Measurements from ENCODE around the gene PRKRIP1.

Gene PRKRIP1

DNA sequence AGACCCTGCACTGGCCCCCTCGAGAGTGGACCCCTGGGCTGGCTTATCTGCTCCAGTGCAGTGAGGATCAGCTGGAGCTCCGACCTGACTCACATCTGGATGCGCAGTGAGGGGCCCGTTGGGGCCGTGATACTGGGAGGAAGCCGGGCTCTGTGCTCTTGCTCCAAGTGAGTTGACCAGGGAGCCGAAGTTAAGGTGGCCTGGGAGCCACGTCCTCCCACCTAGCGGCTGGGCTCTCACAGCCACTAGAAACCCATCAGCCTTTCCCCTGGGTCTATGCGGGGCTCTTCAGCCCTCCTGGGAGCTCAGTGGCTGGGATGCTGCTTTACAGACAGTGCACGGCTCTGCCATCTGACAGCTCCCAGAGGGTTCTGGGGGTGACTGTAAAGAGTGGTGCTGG is 59.4 kb downstream of the PRKRIP1 start:
- H3K4me3 ChIP-seq (ENCODE audit: low read length) = no peak overlapping the region
- H4K20me1 ChIP-seq (ENCODE audit: control insufficient read depth, insufficient read depth, low read depth, low read length) = peaks cover 10% of the 10 kb centered on the region; the same call in 1 of the 2 replicates
- H3K27me3 ChIP-seq (ENCODE audit: control insufficient read depth, low read length) = no peaks in the 10 kb centered on the region
- H3K36me3 ChIP-seq (ENCODE audit: control insufficient read depth, low read length) = peaks cover 31% of the 10 kb centered on the region
- no peaks in the 10 kb centered on the region for H3K9me2 ChIP-seq (replicated peaks; ENCODE audit: control insufficient read depth, low read length)
- TF ChIP-seq EZH2phosphoT487 (IDR thresholded peaks at IDR 0.05; ENCODE audit: borderline replicate concordance, low read length) = no peak
- TF ChIP-seq, protein P1, sequence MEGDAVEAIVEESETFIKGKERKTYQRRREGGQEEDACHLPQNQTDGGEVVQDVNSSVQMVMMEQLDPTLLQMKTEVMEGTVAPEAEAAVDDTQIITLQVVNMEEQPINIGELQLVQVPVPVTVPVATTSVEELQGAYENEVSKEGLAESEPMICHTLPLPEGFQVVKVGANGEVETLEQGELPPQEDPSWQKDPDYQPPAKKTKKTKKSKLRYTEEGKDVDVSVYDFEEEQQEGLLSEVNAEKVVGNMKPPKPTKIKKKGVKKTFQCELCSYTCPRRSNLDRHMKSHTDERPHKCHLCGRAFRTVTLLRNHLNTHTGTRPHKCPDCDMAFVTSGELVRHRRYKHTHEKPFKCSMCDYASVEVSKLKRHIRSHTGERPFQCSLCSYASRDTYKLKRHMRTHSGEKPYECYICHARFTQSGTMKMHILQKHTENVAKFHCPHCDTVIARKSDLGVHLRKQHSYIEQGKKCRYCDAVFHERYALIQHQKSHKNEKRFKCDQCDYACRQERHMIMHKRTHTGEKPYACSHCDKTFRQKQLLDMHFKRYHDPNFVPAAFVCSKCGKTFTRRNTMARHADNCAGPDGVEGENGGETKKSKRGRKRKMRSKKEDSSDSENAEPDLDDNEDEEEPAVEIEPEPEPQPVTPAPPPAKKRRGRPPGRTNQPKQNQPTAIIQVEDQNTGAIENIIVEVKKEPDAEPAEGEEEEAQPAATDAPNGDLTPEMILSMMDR (IDR thresholded peaks at IDR 0.05; ENCODE audit: low read depth, low read length, poor library complexity, severe bottlenecking) = no peak
- peaks cover 8% of the 10 kb centered on the region for H3K4me1 ChIP-seq (ENCODE audit: control insufficient read depth, low read length)
- peaks cover 15% of the 10 kb centered on the region for H3F3A ChIP-seq (ENCODE audit: control insufficient read depth, insufficient read depth)
- H3K79me2 ChIP-seq (ENCODE audit: control insufficient read depth, low read length) = no peaks in the 10 kb centered on the region
- no peaks in the 10 kb centered on the region for H3K9me3 ChIP-seq (ENCODE audit: control insufficient read depth, insufficient read depth, low read length)
- H3K27ac ChIP-seq (ENCODE audit: low read depth, low read length) = no peak overlapping the region
- no peak overlapping the region for H3K4me2 ChIP-seq (ENCODE audit: low read length)

DNA sequence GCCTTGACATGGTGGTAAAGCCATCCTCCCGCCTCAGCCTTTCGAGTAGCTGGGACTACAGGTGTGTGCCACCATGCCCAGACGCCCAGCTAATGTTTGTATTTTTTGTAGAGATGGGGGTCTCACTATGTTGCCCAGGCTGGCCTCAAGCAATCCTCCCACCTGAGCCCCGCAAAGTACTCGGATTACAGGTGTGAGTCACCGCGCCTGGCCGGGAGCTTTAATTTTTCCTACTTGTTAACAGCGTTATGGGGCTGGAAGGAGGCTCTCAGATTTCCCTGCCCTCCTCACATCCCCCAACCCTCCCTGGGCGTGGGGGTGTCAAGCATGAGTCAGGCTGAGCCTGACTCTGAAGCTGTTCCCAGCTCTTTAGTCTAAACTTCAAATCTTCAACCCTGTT is 60.2 kb downstream of the PRKRIP1 start:
- H3K4me3 ChIP-seq (ENCODE audit: low read length) = no peak overlapping the region
- H3K4me2 ChIP-seq (ENCODE audit: low read length) = no peak overlapping the region
- no peaks in the 10 kb centered on the region for H3K9me3 ChIP-seq (ENCODE audit: control insufficient read depth, insufficient read depth, low read length)
- no peaks in the 10 kb centered on the region for H3K27me3 ChIP-seq (ENCODE audit: control insufficient read depth, low read length)
- H3F3A ChIP-seq (ENCODE audit: control insufficient read depth, insufficient read depth) = peaks cover 11% of the 10 kb centered on the region
- TF ChIP-seq EZH2phosphoT487 (IDR thresholded peaks at IDR 0.05; ENCODE audit: borderline replicate concordance, low read length) = no peak
- TF ChIP-seq, protein P1 (IDR thresholded peaks at IDR 0.05; ENCODE audit: low read depth, low read length, poor library complexity, severe bottlenecking) = no peak
- peaks cover 31% of the 10 kb centered on the region for H3K36me3 ChIP-seq (ENCODE audit: control insufficient read depth, low read length)
- H3K27ac ChIP-seq (ENCODE audit: low read depth, low read length) = no peak overlapping the region
- no peaks in the 10 kb centered on the region for H3K9me2 ChIP-seq (replicated peaks; ENCODE audit: control insufficient read depth, low read length)
- no peaks in the 10 kb centered on the region for H3K79me2 ChIP-seq (ENCODE audit: control insufficient read depth, low read length)
- peaks cover 8% of the 10 kb centered on the region; the same call in 1 of the 2 replicates for H4K20me1 ChIP-seq (ENCODE audit: control insufficient read depth, insufficient read depth, low read depth, low read length)
- peaks cover 2% of the 10 kb centered on the region for H3K4me1 ChIP-seq (ENCODE audit: control insufficient read depth, low read length)

- peaks cover 4% of the 10 kb centered on the region for H3K79me2 ChIP-seq (ENCODE audit: control insufficient read depth, low read length)
- H3K4me3 ChIP-seq (ENCODE audit: low read length) = no peak overlapping the region
- H3K4me2 ChIP-seq (ENCODE audit: low read length) = no peak overlapping the region
- H3K9me2 ChIP-seq (replicated peaks; ENCODE audit: control insufficient read depth, low read length) = no peaks in the 10 kb centered on the region
- H4K20me1 ChIP-seq (ENCODE audit: control insufficient read depth, insufficient read depth, low read depth, low read length) = peaks cover 3% of the 10 kb centered on the region; the same call in 1 of the 2 replicates
- no peak for TF ChIP-seq EZH2phosphoT487 (IDR thresholded peaks at IDR 0.05; ENCODE audit: borderline replicate concordance, low read length)
- TF ChIP-seq, protein P1 (IDR thresholded peaks at IDR 0.05; ENCODE audit: low read depth, low read length, poor library complexity, severe bottlenecking) = no peak
- no peak overlapping the region for H3K27ac ChIP-seq (ENCODE audit: low read depth, low read length)
- no peaks in the 10 kb centered on the region for H3K9me3 ChIP-seq (ENCODE audit: control insufficient read depth, insufficient read depth, low read length)
- no peaks in the 10 kb centered on the region for H3K4me1 ChIP-seq (ENCODE audit: control insufficient read depth, low read length)
- peaks cover 31% of the 10 kb centered on the region for H3K36me3 ChIP-seq (ENCODE audit: control insufficient read depth, low read length)
- peaks cover 3% of the 10 kb centered on the region for H3F3A ChIP-seq (ENCODE audit: control insufficient read depth, insufficient read depth)
- no peaks in the 10 kb centered on the region for H3K27me3 ChIP-seq (ENCODE audit: control insufficient read depth, low read length)
Observed at GRCh38 chr7:102457352-102457924, 61.3 kb downstream of the PRKRIP1 start.
